Tibial artery (tissue), 4 donors: ENCODE measurements around the gene OSBPL3.

Experiments
- DNase-seq, 2 donors: peaks; one replicate each; pipeline ENCODE4 v3.0.0-alpha.2; 2019
- H3K27ac ChIP-seq, 2 donors: fragments of 200-600 bp; sonication (generic) in 1 of 2; 1 replicate in 1 of 2; 2 replicates in 1 of 2; pipeline ENCODE4 v1.5.1; 2018 to 2019; ENCODE audit warnings: mild to moderate bottlenecking in 1 of 2
- H3K27me3 ChIP-seq, 2 donors: fragments of 200-600 bp; sonication (generic) in 1 of 2; one replicate each; pipeline versions ENCODE4 v1.5.1 to v1.6.0; 2016 to 2019
- H3K36me3 ChIP-seq, 3 donors: fragments of 200-600 bp; sonication (generic) in 2 of 3; one replicate each; pipeline ENCODE4 v1.5.1; 2016 to 2019; ENCODE audit warnings: mild to moderate bottlenecking in 2 of 3
- H3K4me1 ChIP-seq, 4 donors: fragments of 200-600 bp; sonication (generic) in 2 of 4; 1 replicate in 3 of 4; 2 replicates in 1 of 4; pipeline ENCODE4 v1.5.1; 2016 to 2019
- H3K4me3 ChIP-seq, 2 donors: fragments of 200-600 bp; sonication (generic) in 1 of 2; 1 replicate in 1 of 2; 2 replicates in 1 of 2; pipeline ENCODE4 v1.5.1; 2018 to 2019; ENCODE audit warnings: mild to moderate bottlenecking in 2 of 2
- H3K9me3 ChIP-seq, 3 donors: fragments of 200-600 bp; sonication (generic) in 1 of 3; one replicate each; pipeline ENCODE4 v1.5.1; 2016 to 2019
- CTCF ChIP-seq, 2 experiments: fragments of 200-600 bp in 1 of 2; fragments of 450-650 bp in 1 of 2; IDR thresholded peaks; one replicate each; pipeline ENCODE4 v1.5.1; 2017 to 2019; ENCODE audit warnings: antibody characterized with exemption in 2 of 2, mild to moderate bottlenecking in 1 of 2, moderate library complexity in 1 of 2
- intact Hi-C: fragments of 100-400 bp; cut with DNase I; formaldehyde crosslinking; loops from one replicate; pipeline ENCODE4 v1.15.0; 2023; ENCODE audit warnings: low total_unique reads

OSBPL3 gene

GRCh38 chr7:24767878-24768569 is 212.0 kb downstream of the OSBPL3 start:
- intact Hi-C loops, result no loop called here
- no peak overlapping the region for H3K4me3 ChIP-seq
- DNase-seq, result no peak
- TF ChIP-seq CTCF (IDR thresholded peaks at IDR 0.05), result no peak
- H3K36me3 ChIP-seq, result no peaks in the 10 kb centered on the region
- H3K27ac ChIP-seq, result no peak overlapping the region
- peaks cover 0 to 6% of the 10 kb centered on the region in 2 donors for H3K27me3 ChIP-seq
- H3K4me1 ChIP-seq, result peaks cover 0 to 14% (median 2%) of the 10 kb centered on the region in 4 donors
- H3K9me3 ChIP-seq, result no peaks in the 10 kb centered on the region

DNA sequence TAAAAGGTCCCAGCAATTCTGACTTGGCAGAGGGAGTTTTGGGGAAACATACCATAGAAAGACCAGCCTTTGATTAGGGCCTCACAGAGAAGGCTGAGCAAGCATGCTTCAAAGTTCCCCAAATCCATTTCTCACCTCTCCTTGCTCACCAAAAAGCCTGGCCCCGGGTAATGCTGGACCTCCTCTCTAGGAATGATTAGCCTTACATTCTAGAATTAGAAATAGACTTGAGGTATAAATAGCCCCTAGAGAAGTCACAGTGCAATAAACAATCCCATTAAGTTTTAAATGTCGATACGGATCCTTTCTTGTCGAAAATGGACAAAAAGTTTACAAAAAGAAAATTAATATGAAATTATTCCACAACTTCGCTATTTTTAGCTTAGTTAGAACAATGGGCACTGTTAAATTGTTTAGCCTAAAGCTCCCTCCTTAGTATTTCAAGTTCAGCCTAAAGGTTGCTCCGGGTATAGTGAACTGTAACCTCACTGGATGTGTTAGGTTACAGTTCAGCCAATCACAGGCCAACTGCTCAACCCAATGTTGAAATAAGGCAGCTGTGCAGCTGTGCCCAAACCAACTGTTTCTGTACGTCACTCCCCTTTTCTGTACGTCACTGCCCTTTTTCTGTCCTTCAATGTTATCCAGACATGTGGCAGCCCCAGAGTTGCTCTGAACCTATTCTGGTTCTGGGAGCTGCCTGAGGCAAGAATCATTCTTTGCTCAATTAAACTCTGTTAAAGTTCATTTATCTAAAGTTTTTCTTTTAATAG is 214.8 kb downstream of the OSBPL3 start:
- peaks cover 0 to 14% (median 2%) of the 10 kb centered on the region in 4 donors for H3K4me1 ChIP-seq
- peaks cover 0 to 6% of the 10 kb centered on the region in 2 donors for H3K27me3 ChIP-seq
- H3K4me3 ChIP-seq, result no peak overlapping the region
- H3K36me3 ChIP-seq, result no peaks in the 10 kb centered on the region
- intact Hi-C loops, result no loop called here
- no peak for TF ChIP-seq CTCF (IDR thresholded peaks at IDR 0.05)
- H3K27ac ChIP-seq, result no peak overlapping the region
- H3K9me3 ChIP-seq, result no peaks in the 10 kb centered on the region
- DNase-seq, result no peak

DNA sequence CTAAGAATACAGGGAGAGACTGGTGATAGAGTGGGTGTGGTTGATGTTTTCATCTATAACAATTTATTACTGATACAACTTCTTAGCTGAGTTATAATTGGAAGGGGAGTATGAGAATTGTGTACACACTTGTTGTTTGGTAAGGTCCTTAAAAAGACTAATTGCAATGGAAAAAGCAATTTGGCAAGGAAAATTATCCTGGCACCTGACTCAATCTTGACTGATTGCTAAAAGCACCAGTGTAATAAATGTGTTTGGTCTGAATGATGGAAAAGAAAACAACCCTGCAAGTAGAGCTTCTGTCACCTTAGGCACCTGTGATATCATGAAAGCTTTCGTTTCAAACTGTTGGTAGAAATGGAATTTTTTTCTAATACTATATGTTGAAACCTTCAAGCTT is 216.0 kb downstream of the OSBPL3 start:
- H3K4me3 ChIP-seq, result no peak overlapping the region
- H3K36me3 ChIP-seq, result no peaks in the 10 kb centered on the region
- peaks cover 0 to 5% (median 0%) of the 10 kb centered on the region in 4 donors for H3K4me1 ChIP-seq
- intact Hi-C loops, result no loop called here
- TF ChIP-seq CTCF (IDR thresholded peaks at IDR 0.05), result no peak
- DNase-seq, result no peak
- H3K27ac ChIP-seq, result no peak overlapping the region
- peaks cover 0 to 6% of the 10 kb centered on the region in 2 donors for H3K27me3 ChIP-seq
- H3K9me3 ChIP-seq, result no peaks in the 10 kb centered on the region

- Histone ChIP-seq H3K9me3 (no peaks in the 10 kb centered on the region), H3K4me3 (peak overlapping the region; percentile 2), H3K36me3 (no peaks in the 10 kb centered on the region), H3K4me1 (peaks cover 0 to 5% (median under 1%) of the 10 kb centered on the region in 4 donors), H3K27me3 (peaks cover 0 to 6% of the 10 kb centered on the region in 2 donors), H3K27ac (no peak overlapping the region)
- DNase-seq, result no peak
- intact Hi-C loops, result no loop called here
- no peak for TF ChIP-seq CTCF (IDR thresholded peaks at IDR 0.05)
These were observed 216.6 kb downstream of the OSBPL3 start for GRCh38 chr7:24763303-24763901.

DNA sequence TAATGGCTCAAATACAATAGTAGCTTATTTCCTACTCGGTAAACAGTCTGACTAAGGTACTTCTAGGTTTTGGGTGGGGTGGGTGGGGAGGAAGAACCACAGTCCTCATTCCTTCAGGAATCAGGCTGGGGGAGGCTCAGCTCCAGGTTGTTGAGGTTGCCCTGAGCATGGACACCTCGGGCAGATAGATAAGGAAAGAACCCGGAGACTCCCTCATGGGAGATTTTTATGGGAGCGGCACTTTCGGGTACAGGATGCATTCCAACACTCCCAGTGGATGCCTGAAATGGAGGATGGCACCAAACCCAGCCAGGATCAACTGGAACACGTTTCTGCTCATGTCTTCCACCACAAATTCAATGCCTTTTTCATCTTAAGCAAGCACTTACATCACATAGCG is 217.2 kb downstream of the OSBPL3 start:
- intact Hi-C loops, result no loop called here
- DNase-seq, result no peak
- Histone ChIP-seq H3K27ac (no peak overlapping the region), H3K27me3 (no peaks in the 10 kb centered on the region), H3K4me1 (peaks cover 0 to 11% (median 6%) of the 10 kb centered on the region in 4 donors), H3K36me3 (no peaks in the 10 kb centered on the region), H3K9me3 (no peaks in the 10 kb centered on the region), H3K4me3 (peak overlapping the region in 1 of 2 donors; percentile 2)
- no peak for TF ChIP-seq CTCF (IDR thresholded peaks at IDR 0.05)
